Left ventricle myocardium inferior (tissue), 1 donor: ENCODE data around the gene RET. TPM values are rescaled to one million over a fixed set of nuclear protein-coding genes. Genes with fewer than 3 reads are reported as not detected.
A peak's percentile ranks its signal among the peaks of the same experiment; 100 is the strongest.

Experiments
- DNase-seq: peaks from one replicate; pipeline ENCODE4 v3.0.0-alpha.2; 2020
- H3K27ac ChIP-seq: fragments of 200-600 bp; replicated peaks from 2 replicates; pipeline ENCODE4 v1.8.0; 2021
- H3K27me3 ChIP-seq: fragments of 200-600 bp; 2 replicates; pipeline ENCODE4 v1.8.0; 2021; ENCODE audit warnings: low read depth
- H3K36me3 ChIP-seq: fragments of 200-600 bp; 2 replicates; pipeline ENCODE4 v1.8.0; 2021
- H3K4me1 ChIP-seq: fragments of 200-600 bp; 2 replicates; pipeline ENCODE4 v1.8.0; 2021
- H3K4me3 ChIP-seq: fragments of 200-600 bp; 2 replicates; pipeline ENCODE4 v1.8.0; 2021; ENCODE audit warnings: mild to moderate bottlenecking, moderate library complexity
- H3K9me3 ChIP-seq: fragments of 200-600 bp; replicated peaks from 2 replicates; pipeline ENCODE4 v1.8.0; 2021
- CTCF ChIP-seq: fragments of 200-600 bp; IDR thresholded peaks from 2 replicates; pipeline ENCODE4 v1.8.0; 2021; ENCODE audit warnings: antibody characterized with exemption, mild to moderate bottlenecking, borderline replicate concordance
- intact Hi-C: fragments of 100-400 bp; cut with micrococcal nuclease; formaldehyde crosslinking; loops from one replicate; pipeline ENCODE4 v1.11.0; 2022
- long read RNA-seq: library from polyadenylated mRNA; unstranded; transcript quantifications from one replicate; pipeline ENCODE4 v2.0.0, GENCODE V29; 2021
- total RNA-seq: library from RNA; stranded (reverse); fragmentation: NEBNext Ultra II Directional; extraction: Animal tissue kit (Norgen Biotek cat#: 25700); gene quantifications from one replicate; pipeline ENCODE4 v1.2.1, GENCODE V29; 2021
- donor health status: DM: no; HTN: yes; CAD: no; lungs with severe emphysema.

Gene RET
- 0.60 TPM for total RNA-seq
- long read RNA-seq, partial matches to known transcripts, result 1 of 2 reads
- long read RNA-seq, other reads (novel, unspliced or antisense), result 1 of 2 reads

GRCh38 chr10:43076876-43077420 is at the start of gene RET:
Gene RET (plus strand): TSS chr10:43077069. CDS start chr10:43077259, 190 bp downstream.
- intact Hi-C loops, result no loop called here
- TF ChIP-seq CTCF, result no peak
- Histone ChIP-seq H3K9me3 (no peaks in the 10 kb centered on the region), H3K4me1 (peaks cover 20% of the 10 kb centered on the region), H3K27ac (peak within 1 kb of the TSS; percentile 48), H3K27me3 (peaks cover 99% of the 10 kb centered on the region), H3K36me3 (no peaks in the 10 kb centered on the region), H3K4me3 (peak within 1 kb of the TSS; percentile 68)
- DNase-seq, result peak; percentile 60

- TF ChIP-seq CTCF, result no peak
- DNase-seq, result no peak
- peaks cover 28% of the 10 kb centered on the region for H3K27me3 ChIP-seq
Observed at GRCh38 chr10:43027331-43027955, 49.4 kb upstream of the RET start.

DNA sequence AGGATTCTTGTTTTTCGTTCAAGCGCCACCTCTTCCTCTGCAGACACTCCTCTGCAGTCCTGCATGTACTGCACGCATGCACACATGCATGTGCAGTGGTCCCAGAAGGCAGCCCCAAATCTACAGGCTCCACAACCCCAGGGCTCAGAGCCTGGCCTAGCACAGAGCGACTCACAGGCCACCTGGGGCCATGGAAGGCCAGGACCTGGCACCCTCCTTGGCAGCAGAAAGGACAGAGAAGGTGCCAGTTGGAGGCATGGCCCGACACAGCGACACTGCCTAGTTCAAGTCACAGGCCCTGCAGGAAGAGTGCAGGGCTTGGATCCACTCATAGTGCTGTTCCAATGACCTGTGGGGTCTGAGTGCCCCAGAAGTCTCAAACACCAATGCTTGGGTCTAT is 48.7 kb upstream of the RET start:
- no peak overlapping the region for H3K4me3 ChIP-seq
- intact Hi-C loops, result no loop called here
- H3K4me1 ChIP-seq, result no peaks in the 10 kb centered on the region
- DNase-seq, result no peak
- H3K27ac ChIP-seq, result no peak overlapping the region
- no peaks in the 10 kb centered on the region for H3K36me3 ChIP-seq
- peaks cover 23% of the 10 kb centered on the region for H3K9me3 ChIP-seq
- peaks cover 28% of the 10 kb centered on the region for H3K27me3 ChIP-seq
- no peak for TF ChIP-seq CTCF

More at GRCh38 chr10:43027331-43027955, 49.4 kb upstream of the RET start:
- Histone ChIP-seq H3K4me1 (no peaks in the 10 kb centered on the region), H3K27ac (no peak overlapping the region), H3K4me3 (no peak overlapping the region), H3K36me3 (no peaks in the 10 kb centered on the region), H3K9me3 (peaks cover 16% of the 10 kb centered on the region)
- intact Hi-C loops, result no loop called here

DNA sequence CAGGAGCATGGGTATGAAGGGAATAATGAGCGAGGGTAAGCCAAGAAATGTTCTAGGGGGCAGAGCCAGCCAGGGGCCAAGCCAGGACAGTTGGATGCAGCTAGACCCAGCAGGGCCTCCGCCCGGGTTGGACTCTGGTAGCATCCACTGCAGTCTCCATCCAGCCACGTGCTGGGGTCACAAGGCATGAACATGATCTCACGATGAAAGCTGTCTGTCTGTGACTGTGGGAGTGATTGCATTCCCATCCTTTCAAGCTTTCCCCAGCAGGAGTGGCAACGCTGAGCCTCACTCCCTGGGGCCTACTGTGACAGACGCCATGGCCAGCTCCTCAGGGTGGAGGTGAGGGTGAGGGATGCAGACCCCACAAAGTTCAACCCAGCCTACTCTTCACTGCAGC is 47.8 kb upstream of the RET start:
- Histone ChIP-seq H3K9me3 (peaks cover 32% of the 10 kb centered on the region), H3K27ac (no peak overlapping the region), H3K27me3 (peaks cover 27% of the 10 kb centered on the region), H3K4me3 (no peak overlapping the region), H3K36me3 (no peaks in the 10 kb centered on the region), H3K4me1 (no peaks in the 10 kb centered on the region)
- TF ChIP-seq CTCF, result no peak
- intact Hi-C loops, result no loop called here
- DNase-seq, result no peak

DNA sequence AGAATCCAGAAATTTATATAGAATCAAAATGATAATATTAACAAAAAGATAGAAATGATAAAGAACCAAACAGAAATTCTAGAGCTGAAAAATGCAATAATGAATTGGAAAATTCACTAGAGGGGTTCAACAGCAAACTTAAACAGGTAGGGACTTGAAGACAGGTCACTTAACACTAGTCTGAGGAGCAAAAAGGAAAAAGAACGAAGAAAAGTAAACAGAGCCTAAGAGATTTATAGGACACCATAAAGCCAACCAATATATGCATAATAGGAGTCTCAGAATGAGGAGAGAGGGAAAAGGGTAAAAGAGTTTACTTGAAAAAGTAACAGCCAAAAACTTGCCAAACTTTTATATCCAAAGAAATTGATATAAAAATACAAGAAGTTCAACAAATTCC is 44.3 kb upstream of the RET start:
- Histone ChIP-seq H3K4me3 (no peak overlapping the region), H3K27ac (no peak overlapping the region), H3K27me3 (no peaks in the 10 kb centered on the region), H3K36me3 (no peaks in the 10 kb centered on the region), H3K4me1 (no peaks in the 10 kb centered on the region), H3K9me3 (peaks cover 34% of the 10 kb centered on the region)
- intact Hi-C loops, result no loop called here
- DNase-seq, result no peak
- TF ChIP-seq CTCF, result no peak
